Testis (tissue), 2 donors: ENCODE measurements around the gene TNKS1BP1.

Experiments used
- CTCF ChIP-seq, 3 experiments: fragments of 450-650 bp in 2 of 3; fragments of 200-600 bp in 1 of 3; sonication (generic) in 1 of 3; IDR thresholded peaks; one replicate each; pipeline ENCODE4 v1.5.1; 2016 to 2019; ENCODE audit warnings: antibody characterized with exemption in 3 of 3, mild to moderate bottlenecking in 2 of 3, moderate library complexity in 1 of 3
- POLR2A ChIP-seq: fragments of 450-650 bp; IDR thresholded peaks from one replicate; pipeline ENCODE4 v1.6.1; 2017; ENCODE audit warnings: antibody characterized with exemption, mild to moderate bottlenecking, moderate library complexity

- TF ChIP-seq CTCF (IDR thresholded peaks at IDR 0.05) = no peak
- no peak for TF ChIP-seq POLR2A
Observed at GRCh38 chr11:57360991-57361390, 36.2 kb upstream of the TNKS1BP1 start.
